DMS 273 (cell line): Measurements from ENCODE around the gene FAM149B1.
"Not testable (repeated sequence)": the region's sequence is repeated elsewhere in the genome, so short reads cannot be mapped to it uniquely, and the experiment has no call there.

Experiments
- DNase-seq: peaks from one replicate; lab custom pipeline; 2025; ENCODE audit not compliant: unreplicated experiment; lab: John Stamatoyannopoulos, UW

FAM149B1 gene

DNA sequence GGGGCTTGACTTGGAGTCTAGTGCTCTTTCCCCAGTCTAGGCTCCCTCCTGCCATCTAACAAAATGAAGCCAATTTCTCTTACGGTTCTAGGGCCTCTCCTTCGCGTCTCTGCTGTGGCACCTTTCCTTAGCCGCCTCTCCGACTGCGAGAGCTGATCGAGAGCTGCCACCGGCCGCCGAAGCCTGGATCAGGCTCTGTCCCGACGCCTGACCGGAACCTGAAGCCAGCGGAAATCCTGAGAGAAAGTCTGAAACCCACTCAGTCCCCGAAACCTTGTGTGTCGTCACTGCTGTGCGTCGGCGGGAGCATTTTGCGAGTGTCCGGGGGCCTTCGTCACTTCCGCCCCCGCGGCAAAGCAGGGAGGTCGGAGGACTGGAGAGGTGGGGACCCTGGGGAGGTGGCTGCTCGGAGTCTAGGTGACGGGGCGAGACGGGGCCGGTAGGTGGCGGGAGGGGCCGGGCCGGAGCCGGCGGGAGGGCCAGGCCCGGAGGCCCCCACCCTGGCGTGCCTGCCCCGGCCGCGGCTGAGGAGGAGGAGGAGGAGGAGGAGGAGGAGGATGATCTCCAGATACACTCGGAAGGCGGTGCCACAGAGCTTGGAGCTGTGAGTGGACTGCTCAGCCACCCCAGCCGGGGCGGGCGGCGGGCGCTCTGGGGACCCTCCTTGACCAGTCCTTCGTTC is at the start of gene FAM149B1, which contains the start of gene ECD:
FAM149B1 (plus strand) TSS at position 337 of the 682 bp plus-strand sequence; CDS start at position 558, 221 bp downstream.
ECD (minus strand) TSS at position 226 of the 682 bp plus-strand sequence. CDS start 4,071 bp downstream, outside the sequence.
- DNase-seq: peak; percentile 95

DNA sequence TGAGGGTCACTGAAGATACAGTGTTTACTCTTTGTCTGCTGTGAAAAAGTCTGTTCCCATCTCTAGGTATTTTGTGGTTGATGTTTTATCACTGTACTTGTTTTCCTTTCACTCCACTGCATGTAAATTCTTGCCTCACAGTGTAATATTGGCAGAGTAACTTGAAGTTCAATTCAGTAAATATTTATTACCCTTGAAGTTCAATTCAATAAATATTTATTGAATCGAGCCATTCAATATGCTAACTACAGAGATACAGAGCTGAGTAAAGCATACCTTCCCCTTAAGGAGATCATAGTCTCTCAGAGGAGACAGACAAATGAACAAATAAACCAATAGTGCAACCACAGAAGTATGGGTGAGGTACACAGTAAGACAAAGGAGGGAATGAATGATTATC is 48.5 kb upstream of the FAM149B1 start:
- DNase-seq: no peak

DNA sequence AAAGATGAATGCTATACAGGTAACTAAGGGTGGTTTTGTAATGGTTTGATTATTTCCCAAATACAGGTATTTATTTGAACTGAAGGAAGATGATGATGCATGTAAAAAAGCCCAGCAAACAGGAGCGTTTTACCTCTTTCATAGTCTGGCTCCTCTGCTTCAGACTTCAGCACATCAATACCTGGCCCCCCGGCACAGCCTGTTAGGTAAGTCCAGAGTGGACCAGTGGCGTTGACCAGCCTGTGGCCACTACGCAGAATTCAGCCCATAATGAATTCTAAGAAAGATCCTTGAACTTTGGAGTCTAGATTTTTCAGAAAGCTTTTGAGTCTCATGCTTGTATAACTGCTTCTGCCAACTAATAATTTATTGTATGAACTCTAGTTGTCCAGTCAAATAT is 48.0 kb upstream of the FAM149B1 start:
- DNase-seq: no peak

DNA sequence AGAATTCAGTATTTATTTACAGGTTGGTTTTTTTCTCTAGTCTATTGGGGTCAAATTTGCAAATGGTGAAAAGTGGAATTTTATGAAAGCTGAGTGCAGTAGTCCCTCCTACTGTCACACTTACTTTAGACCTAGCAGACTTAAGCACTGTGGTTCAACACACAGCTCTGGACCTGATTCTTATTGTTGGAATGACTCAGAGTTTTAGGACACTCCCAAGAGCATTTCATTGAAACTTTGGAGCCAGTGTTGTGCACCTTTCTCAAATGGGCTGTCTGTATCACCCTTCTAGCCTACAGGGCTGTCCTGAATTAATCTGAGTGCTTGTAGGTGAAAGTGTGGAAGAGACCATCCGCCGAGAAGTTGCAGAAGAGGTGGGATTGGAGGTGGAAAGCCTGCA is 41.6 kb upstream of the FAM149B1 start:
- no peak for DNase-seq

DNA sequence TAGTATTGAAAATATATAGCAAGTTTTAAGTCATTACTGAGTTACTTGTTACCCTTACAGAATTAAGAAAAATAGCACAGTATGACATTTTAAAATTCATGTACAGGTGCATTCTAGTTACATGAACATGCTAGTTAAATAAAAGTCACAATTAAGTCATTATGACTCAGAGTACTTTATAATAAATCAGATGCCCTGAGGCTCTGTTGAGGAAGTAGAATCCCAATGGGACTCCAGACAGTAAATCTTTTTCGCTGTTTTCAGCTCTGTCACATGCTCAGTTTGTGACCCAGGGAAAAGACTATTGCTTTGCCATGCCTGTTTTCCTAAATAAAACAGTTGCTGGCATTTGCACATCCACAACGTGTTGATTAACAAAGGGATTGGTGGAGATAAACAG is 36.6 kb upstream of the FAM149B1 start:
- peak; percentile 6 for DNase-seq

DNA sequence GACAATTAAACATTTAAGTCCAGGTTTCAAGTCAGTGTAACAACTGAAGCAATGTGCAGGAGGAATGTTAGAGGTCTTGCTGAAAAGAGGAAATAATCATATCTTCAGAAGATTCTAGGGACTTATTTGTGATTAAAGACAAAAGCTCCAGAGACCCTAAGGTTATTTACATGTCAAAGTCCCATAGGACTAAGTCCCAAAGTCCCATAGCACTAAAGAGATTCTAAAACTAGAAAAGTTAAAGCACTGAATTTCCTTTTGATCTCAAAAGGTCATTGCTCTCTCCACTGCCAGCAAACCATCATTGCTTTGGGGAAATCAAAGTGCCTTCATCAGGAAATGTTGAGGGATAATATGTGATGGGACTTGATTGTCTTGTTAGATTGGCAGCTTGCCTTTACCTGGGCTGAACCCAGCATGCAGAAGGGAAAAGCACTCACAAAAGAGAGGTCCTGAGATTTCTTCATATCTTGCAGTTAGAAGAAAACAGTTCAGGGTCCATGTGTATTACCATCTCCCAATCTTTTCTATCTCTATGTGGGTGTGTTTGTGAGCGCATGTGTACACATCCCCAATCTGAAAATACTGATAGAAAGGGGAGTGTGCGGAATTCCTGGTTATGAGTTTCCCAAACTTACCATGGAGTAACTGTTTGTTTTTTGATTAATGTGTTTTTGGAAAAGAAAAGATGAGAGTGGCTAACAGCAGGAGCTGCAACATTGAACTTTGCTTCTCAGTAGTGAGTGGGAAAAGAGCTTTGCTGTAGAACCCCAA is 35.8 kb upstream of the FAM149B1 start:
- no peak for DNase-seq

DNA sequence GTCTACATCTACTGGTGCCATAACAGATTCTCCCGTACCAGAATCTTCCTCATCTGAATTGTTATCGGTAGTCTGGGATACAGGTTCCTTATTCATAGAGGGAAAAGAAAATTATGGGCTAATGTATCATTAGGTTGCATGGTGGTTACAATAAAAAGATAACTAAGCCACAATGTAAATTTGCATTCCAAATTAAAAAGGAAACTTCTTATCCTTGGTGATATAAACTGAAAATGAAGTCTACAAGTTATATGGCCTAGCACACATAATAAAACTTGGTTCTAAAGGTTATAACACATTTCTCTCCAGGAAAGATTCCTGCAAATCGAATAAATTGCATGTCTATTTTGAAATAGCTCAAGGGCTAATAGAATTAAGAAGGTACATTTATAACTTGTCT is 33.2 kb upstream of the FAM149B1 start:
- DNase-seq: no peak

DNA sequence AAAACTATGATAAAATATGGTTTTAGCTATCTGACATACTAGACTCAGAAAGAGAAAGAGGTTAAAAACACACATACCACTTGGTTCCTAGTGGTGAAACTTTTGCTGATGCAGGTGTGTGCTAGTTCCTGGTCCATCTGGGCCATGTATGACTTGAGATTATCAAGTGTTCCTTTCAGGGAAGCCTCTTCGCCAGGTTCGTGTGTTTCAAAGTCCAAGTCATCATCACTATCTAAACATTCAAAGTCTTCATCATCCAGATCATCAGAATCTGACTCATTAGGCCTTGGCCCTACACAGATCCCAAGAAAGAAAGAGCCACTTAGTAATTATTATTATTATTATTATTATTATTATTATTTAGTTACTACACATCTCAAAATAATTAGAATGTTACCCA is 31.3 kb upstream of the FAM149B1 start:
- no peak for DNase-seq

DNA sequence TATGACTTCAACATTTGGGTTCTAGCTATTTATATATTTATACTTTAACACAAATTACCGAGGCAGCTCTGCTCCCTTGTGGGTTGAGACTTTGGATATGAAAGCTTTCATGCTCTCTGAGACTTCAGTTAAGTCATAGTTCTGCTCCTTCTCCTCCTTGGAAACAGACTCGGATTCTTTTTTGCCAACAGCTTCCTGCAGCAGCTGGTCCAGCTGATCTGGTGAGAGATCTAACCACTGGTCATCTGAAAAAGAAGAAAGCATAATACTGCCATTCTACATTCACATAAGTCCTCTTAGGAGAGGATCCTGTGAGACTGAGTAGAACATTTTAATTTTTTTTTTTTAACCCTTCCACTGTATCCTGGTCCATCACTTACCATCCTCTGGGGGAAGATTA is 28.7 kb upstream of the FAM149B1 start:
- no peak for DNase-seq

DNA sequence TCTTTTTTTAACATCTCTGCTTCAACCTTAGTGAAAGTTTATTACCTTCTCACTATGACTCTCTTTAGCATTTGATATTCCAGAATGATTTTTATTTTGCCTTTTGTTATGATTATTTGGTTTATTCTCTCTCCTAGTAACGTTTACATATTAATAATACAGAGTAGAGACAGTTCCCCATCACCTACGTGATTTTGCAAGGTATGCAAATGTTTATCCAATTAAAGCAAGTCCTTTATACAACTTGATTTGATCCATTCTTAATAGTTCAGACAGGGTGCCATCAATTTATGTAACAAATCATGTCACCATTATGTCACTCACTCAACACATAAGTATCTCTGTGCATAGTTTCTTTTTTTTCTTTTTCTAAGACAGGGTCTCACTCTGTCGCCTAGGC is 26.3 kb upstream of the FAM149B1 start:
- DNase-seq: no peak

DNA sequence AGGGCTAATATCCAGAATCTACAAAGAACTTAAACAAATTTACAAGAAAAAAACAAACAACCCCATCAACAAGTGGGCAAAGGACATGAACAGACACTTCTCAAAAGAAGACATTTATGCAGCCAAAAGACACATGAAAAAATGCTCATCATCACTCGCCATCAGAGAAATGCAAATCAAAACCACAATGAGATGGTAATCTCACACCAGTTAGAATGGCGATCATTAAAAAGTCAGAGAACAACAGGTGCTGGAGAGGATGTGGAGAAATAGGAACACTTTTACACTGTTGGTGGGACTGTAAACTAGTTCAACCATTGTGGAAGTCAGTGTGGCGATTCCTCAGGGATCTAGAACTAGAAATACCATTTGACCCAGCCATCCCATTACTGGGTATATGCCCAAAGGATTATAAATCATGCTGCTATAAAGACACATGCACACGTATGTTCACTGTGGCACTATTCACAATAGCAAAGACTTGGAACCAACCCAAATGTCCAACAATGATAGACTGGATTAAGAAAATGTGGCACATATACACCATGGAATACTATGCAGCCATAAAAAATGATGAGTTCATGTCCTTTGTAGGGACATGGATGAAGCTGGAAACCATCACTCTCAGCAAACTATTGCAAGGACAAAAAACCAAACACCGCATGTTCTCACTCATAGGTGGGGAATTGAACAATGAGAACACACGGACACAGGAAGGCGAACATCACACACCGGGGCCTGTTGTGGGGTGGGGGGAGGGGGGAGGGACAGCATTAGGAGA is 17.1 kb upstream of the FAM149B1 start:
- DNase-seq: not testable (repeated sequence)

DNA sequence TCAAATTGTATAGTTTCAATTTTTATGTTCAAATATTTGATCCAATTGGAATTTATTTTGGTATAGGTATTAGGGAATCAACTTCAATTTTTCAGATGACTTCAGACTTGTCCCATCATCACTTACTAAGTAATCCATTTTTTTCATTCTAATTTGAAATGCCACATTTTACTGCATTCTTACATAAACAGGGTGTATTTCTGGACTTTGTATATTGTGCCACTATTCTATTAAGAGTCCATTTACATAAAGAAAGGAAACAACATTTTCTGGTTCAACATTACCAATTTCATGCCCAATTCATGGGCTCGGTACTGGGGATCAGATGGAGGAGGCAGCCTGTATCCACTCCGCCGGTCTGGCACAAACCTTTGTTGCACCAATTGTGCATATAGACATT is 15.9 kb upstream of the FAM149B1 start:
- no peak for DNase-seq

DNA sequence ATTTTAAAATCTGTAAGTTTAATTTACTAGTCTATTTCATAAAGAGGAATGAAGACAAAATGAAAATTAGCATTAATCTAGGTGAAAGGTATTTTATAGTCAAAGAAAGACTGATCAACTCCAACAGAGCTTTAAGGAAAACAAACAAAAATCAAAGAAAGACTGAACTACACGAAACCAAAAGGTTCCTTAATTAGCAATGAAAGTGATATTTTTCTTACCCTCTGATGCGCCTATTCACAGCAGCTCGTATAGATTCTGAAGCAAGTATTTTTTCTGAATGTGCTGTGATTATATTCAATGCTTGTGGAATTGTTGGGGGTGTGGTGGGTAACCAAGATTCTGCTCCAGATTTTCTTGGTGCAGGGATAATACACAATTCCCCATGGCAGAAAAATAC is 11.9 kb upstream of the FAM149B1 start:
- no peak for DNase-seq

DNA sequence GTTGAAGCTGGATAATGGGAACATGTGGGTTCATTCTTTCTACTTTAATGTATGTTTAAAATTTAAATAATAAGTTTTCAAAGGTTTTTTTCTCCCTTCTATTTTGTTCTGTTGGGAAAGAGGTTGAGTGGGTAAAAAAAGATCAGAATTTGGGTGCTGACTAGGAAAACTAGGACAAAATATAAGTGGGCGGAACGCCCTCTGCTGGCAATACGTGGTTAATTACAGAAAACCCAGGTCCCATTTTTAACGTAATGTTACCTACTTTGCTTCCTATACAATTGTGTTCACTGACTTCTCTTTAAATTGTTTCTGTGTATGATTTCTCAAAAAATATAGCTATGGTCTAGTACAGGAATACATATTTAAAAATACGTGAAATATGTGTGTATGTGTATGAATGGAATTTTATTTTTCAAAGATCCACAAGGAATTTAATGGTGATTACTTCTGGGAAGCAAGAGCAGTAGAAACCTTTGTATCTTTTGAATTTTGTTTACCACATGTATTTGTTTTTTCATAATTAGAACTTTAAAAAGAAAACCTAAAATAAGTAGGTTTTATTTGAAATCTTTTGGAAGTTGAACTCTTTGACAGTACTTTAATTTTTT is 8.8 kb upstream of the FAM149B1 start:
- peak; percentile 66 for DNase-seq

DNA sequence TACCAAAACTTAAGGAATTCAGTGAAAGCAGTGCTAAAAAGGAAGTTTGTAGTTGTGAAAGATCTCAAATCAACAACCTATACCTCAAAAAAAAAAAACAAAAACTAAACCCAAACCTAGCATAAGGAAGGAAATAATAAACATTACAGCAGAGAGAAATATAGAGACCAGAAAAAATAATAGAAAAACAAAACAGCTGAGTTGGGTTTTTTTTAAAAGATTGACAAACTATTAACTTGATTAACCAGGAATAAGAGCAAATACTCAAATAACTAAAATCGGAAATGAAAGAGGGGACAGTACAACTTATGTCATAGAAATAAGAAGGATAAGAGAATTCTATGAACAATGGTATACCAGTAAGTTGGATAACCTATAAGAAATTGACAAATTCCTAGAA is 6.8 kb upstream of the FAM149B1 start:
- no peak for DNase-seq

DNA sequence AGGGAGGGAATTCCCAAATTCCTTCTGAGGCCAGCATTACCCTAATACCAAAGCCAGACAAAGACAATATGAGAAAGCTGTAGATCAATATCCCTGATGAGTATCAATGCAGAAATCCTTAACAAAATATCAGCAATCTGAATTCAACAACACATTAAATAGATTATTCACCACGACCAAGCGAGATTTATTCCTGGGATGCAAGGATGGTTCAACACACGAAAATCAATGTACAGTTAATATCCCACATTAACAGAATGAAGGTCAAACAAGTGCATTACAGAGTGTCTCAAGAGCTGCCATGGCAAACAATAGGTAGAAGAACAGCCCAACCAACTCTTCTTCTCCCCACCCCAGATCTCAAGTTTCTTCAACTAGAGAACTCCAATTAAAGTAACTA is 6.3 kb upstream of the FAM149B1 start:
- no peak for DNase-seq

DNA sequence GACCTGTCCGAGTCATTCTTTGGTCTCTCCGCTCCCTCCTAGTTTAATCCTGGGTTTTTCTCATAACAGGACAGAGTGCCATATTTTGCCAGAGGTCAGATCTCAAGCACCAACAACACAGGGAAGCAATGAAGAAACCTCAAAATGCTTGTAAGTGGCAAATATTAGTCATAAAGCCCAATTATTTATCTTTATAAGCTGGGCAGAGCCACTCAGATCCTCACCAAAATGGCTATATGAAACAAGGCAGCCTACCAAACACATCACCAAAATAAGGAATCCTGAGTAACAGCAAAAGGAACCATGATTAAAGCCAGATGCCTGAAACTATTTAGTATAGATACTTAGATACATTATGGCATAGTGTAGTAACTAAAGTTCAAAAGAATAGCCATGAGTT is 4.8 kb upstream of the FAM149B1 start:
- DNase-seq: no peak

DNA sequence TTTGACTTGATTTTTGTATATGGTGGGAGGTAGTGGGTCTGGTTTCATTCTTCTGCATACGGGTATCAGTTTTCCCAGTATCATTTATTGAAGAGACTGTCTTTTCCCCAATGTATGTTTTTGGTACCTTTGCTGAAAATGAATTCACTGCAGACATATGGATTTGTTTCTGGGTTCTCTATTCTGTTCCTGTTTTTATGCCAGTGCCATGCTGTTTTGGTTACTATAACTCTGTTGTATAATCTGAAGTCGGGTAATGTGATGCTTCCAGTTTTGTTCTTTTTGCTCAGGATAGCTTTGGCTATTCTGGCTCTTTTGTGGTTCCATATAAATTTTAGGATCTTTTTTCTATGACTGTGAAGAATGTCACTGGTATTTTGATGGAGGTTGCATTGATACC is 947 bp upstream of the FAM149B1 start:
- no peak for DNase-seq

DNA sequence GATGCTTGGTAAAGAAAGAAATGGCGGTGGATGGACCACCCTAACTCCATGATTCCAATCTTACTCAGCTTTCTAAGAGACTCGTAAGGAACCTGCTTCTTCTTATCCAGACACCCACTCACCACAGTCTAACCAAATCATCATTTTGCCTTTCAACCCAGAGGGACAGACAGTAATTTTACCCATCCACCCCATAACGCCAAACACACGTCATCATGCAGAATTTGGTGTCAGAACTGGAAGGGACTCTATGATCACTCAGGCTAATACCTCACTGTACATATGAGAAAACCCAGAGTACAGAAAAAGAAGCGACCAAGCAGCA is 499 bp upstream of the FAM149B1 start:
- no peak for DNase-seq

DNA sequence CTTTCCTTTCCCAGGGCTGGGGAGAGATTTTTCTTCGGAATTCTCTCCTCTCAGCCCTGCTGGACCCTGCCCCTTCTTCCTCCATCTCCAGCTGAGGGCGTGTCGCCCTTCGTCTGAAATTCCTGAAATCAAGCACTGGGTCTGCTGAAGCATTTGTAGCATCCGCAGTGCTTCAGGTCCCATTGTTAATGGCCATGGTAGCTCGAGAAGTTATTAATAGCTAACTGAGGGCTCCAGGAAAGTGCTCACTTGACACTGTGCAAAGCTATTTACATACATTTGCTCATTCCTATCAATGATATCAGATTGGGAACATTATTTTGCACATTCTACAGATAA is 515 bp downstream of the FAM149B1 start:
- no peak for DNase-seq

DNA sequence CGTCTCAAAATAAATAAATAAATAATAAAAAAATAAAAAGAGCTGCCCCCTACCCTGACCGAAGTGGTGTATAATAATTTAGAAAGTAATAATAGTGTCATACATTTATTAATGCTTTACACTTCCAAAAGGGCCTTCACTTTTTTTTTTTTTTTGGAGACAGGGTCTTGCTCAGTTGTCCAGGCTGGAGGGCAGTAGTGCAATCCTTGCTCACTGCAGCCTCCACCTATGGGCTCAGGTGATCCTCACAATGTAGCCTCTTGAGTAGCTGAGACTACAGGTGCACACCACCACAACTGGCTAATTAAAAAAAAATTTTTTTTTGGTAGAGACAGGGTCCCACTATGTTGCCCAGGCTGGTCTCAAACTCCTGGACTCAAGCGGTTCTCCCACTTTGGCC is 1.4 kb downstream of the FAM149B1 start:
- no peak for DNase-seq

DNA sequence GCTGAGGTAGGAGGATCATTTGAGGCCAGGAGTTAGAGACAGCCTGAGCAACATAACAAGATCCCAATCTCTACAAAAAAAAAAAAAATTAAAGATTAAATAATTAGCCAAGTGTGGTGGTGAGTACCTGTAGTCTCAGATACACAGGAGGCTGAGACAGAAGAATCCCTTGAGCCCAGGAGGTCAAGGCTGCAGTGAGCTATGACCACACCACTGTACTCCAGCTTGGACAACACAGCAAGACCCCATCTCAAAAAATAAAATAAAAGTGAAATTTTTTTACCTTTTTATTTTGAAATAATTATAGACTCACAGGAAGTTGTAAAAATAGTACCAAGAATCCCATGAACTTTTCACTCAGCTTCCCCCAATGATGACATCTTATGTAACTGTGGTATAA is 4.9 kb downstream of the FAM149B1 start:
- DNase-seq: no peak
